ENCODE data around the gene KCNMA1.

Gene KCNMA1

DNA sequence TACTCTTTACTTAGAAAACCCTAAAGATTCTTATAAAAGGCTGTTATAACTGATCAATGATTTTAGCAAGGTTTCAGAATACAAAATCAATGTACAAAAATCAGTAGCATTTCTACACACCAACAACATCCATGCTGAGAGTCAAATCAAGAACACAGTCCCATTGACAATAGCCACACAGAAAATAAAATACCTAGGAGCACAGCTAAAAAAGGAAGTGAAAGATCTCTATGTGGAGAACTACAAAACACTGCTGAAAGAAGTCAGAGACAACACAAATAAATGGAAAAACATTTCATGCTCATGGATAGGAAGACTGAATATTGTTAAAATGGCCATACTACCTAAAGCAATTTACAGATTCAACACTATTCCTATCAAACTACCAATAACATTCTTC lies 427.0 kb downstream of the KCNMA1 start:
- H3K27ac ChIP-seq (ENCODE audit: low read depth in 2 of 2, low read length in 2 of 2), result no peak overlapping the region
- no peaks in the 10 kb centered on the region for H3K36me3 ChIP-seq (ENCODE audit: control insufficient read depth in 2 of 2, insufficient read depth in 2 of 2, low read length in 2 of 2)
- no peaks in the 10 kb centered on the region for H3K9me3 ChIP-seq (ENCODE audit: control insufficient read depth in 2 of 2, low read length in 2 of 2)
- H3K4me1 ChIP-seq (ENCODE audit: control insufficient read depth in 2 of 2, insufficient read depth in 2 of 2, low read length in 2 of 2), result no peaks in the 10 kb centered on the region
- no peak overlapping the region for H3K9ac ChIP-seq (ENCODE audit: low read depth in 1 of 2, low read length in 2 of 2)
- H3K4me3 ChIP-seq (ENCODE audit: low read length in 2 of 2), result no peak overlapping the region
- no peaks in the 10 kb centered on the region for H3K27me3 ChIP-seq (ENCODE audit: control insufficient read depth in 2 of 2, insufficient read depth in 2 of 2, low read length in 2 of 2)

DNA sequence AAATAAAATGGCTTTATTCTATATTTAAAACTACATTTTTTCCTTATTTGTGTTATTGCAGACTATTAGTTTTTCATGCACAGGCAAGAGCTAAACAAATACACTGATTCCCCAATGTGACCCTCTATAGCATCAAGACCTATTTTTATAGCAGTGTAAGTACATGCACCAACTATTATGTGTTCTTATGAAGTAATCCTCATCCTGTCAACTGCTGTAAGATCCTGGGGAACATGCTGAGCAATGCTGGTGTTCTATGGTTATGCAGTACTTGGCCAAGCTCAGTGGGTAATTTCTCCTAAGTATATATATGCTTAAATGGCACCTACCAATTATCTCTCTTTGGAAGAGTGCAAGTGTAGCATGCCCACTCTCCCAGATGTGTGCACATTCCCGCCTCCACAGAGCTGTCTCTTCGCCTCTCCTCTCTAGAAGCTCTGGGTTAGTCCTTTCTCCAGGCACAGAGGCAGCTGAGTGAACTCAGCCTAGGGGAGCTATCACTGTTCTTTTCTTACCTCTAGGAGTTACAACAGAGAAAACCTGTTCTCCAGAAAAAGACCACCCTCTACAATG lies 428.8 kb downstream of the KCNMA1 start:
- Histone ChIP-seq H3K36me3 (ENCODE audit: control insufficient read depth in 2 of 2, insufficient read depth in 2 of 2, low read length in 2 of 2) (no peaks in the 10 kb centered on the region), H3K4me1 (ENCODE audit: control insufficient read depth in 2 of 2, insufficient read depth in 2 of 2, low read length in 2 of 2) (no peaks in the 10 kb centered on the region), H3K4me3 (ENCODE audit: low read length in 2 of 2) (no peak overlapping the region), H3K27me3 (ENCODE audit: control insufficient read depth in 2 of 2, insufficient read depth in 2 of 2, low read length in 2 of 2) (no peaks in the 10 kb centered on the region), H3K9me3 (ENCODE audit: control insufficient read depth in 2 of 2, low read length in 2 of 2) (peaks cover 0 to 2% of the 10 kb centered on the region in 2 donors), H3K27ac (ENCODE audit: low read depth in 2 of 2, low read length in 2 of 2) (no peak overlapping the region), H3K9ac (ENCODE audit: low read depth in 1 of 2, low read length in 2 of 2) (no peak overlapping the region)

DNA sequence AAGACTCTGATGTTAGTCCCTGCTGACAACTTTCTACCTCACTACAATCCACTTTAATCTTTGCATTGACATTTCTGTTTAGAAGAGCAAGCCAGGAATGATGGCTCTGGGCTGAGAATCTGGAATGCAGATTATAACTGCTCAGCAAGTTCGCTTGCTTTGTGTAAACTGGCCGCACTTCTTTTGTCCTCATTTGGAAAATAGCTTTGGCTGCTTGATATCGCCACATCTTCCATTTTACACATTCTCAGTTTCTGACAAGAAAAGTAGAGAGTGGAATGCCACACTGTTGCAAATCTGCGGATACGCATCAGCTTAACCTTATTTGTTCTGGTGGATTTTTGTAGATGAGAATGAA lies 429.8 kb downstream of the KCNMA1 start:
- H3K9me3 ChIP-seq (ENCODE audit: control insufficient read depth in 2 of 2, low read length in 2 of 2), result peaks cover 0 to 2% of the 10 kb centered on the region in 2 donors
- no peaks in the 10 kb centered on the region for H3K4me1 ChIP-seq (ENCODE audit: control insufficient read depth in 2 of 2, insufficient read depth in 2 of 2, low read length in 2 of 2)
- no peaks in the 10 kb centered on the region for H3K36me3 ChIP-seq (ENCODE audit: control insufficient read depth in 2 of 2, insufficient read depth in 2 of 2, low read length in 2 of 2)
- H3K27me3 ChIP-seq (ENCODE audit: control insufficient read depth in 2 of 2, insufficient read depth in 2 of 2, low read length in 2 of 2), result no peaks in the 10 kb centered on the region
- H3K9ac ChIP-seq (ENCODE audit: low read depth in 1 of 2, low read length in 2 of 2), result no peak overlapping the region
- H3K27ac ChIP-seq (ENCODE audit: low read depth in 2 of 2, low read length in 2 of 2), result no peak overlapping the region
- no peak overlapping the region for H3K4me3 ChIP-seq (ENCODE audit: low read length in 2 of 2)

DNA sequence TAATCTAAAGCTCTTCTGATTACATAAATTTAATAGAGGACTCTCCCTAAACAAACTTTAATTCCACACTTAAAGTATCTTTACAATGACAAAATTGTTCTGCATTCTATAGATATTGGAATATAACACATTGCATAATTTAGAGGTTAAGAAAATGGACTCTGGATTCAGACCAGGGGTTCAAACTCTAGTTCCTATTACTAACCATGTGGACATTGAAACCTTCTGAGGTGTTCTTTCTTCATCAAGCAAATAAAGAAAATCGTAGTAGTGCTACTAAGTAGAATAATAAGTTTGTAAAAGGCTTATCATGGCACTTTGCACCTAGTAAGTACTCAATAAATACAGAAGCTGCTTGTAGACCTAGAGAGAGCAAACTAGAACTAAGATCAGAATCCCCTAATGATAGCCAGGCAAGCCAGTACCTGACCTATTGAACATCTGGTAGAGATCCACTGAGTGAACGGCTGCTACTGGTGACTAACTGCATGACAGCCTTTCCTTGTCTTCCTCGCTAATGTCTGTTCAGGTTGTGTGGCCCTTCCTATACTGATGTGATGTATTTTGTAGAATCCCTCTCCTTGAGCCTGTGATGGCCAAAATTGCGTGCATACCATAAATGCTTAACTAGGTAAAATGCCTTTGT lies 430.3 kb downstream of the KCNMA1 start:
- Histone ChIP-seq H3K36me3 (ENCODE audit: control insufficient read depth in 2 of 2, insufficient read depth in 2 of 2, low read length in 2 of 2) (no peaks in the 10 kb centered on the region), H3K9ac (ENCODE audit: low read depth in 1 of 2, low read length in 2 of 2) (no peak overlapping the region), H3K9me3 (ENCODE audit: control insufficient read depth in 2 of 2, low read length in 2 of 2) (peaks cover 0 to 2% of the 10 kb centered on the region in 2 donors), H3K4me1 (ENCODE audit: control insufficient read depth in 2 of 2, insufficient read depth in 2 of 2, low read length in 2 of 2) (no peaks in the 10 kb centered on the region), H3K4me3 (ENCODE audit: low read length in 2 of 2) (no peak overlapping the region), H3K27me3 (ENCODE audit: control insufficient read depth in 2 of 2, insufficient read depth in 2 of 2, low read length in 2 of 2) (no peaks in the 10 kb centered on the region), H3K27ac (ENCODE audit: low read depth in 2 of 2, low read length in 2 of 2) (no peak overlapping the region)

DNA sequence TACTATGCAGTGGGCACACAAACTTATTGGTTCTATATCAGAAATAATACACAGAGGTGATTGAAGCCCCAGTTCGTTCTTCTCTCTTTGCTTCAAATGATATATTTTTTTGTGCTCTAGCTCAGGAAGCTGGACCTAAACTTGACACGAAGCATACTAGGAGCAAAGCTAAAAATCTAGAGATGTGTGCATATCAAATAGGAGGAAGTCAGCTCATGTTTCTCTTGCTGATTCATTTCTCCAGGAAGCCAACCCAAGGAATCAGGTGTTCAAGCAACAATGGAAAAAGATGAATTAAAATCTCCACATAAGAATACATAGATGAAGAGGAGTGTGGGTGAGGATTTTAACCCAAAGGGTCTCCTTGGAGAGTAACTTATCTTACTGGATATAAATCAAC lies 432.5 kb downstream of the KCNMA1 start:
- H3K27ac ChIP-seq (ENCODE audit: low read depth in 2 of 2, low read length in 2 of 2), result no peak overlapping the region
- no peak overlapping the region for H3K9ac ChIP-seq (ENCODE audit: low read depth in 1 of 2, low read length in 2 of 2)
- H3K4me3 ChIP-seq (ENCODE audit: low read length in 2 of 2), result no peak overlapping the region
- H3K9me3 ChIP-seq (ENCODE audit: control insufficient read depth in 2 of 2, low read length in 2 of 2), result peaks cover 0 to 2% of the 10 kb centered on the region in 2 donors
- no peaks in the 10 kb centered on the region for H3K36me3 ChIP-seq (ENCODE audit: control insufficient read depth in 2 of 2, insufficient read depth in 2 of 2, low read length in 2 of 2)
- no peaks in the 10 kb centered on the region for H3K4me1 ChIP-seq (ENCODE audit: control insufficient read depth in 2 of 2, insufficient read depth in 2 of 2, low read length in 2 of 2)
- H3K27me3 ChIP-seq (ENCODE audit: control insufficient read depth in 2 of 2, insufficient read depth in 2 of 2, low read length in 2 of 2), result no peaks in the 10 kb centered on the region

DNA sequence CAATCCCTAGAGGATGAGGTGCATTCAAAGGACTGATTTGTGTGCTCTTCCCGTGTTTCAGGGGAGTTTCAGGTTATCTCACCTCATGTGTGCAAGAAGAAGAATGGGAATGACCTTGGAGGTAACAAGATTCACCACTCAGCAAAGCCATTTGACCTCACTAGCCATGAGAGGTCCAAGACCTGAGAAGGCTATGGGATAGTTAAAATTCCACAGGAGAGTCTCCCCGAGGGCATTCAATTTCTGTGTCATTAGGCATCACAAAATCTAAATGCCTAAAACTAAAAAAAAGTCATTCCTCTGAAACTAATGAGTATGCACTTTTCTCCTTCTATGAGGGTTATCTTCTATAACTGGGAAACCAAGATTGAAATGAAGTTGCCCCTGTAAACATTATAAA lies 433.4 kb downstream of the KCNMA1 start:
- Histone ChIP-seq H3K27me3 (ENCODE audit: control insufficient read depth in 2 of 2, insufficient read depth in 2 of 2, low read length in 2 of 2) (no peaks in the 10 kb centered on the region), H3K36me3 (ENCODE audit: control insufficient read depth in 2 of 2, insufficient read depth in 2 of 2, low read length in 2 of 2) (no peaks in the 10 kb centered on the region), H3K9me3 (ENCODE audit: control insufficient read depth in 2 of 2, low read length in 2 of 2) (peaks cover 0 to 2% of the 10 kb centered on the region in 2 donors), H3K4me3 (ENCODE audit: low read length in 2 of 2) (no peak overlapping the region), H3K27ac (ENCODE audit: low read depth in 2 of 2, low read length in 2 of 2) (no peak overlapping the region), H3K4me1 (ENCODE audit: control insufficient read depth in 2 of 2, insufficient read depth in 2 of 2, low read length in 2 of 2) (no peaks in the 10 kb centered on the region), H3K9ac (ENCODE audit: low read depth in 1 of 2, low read length in 2 of 2) (no peak overlapping the region)

DNA sequence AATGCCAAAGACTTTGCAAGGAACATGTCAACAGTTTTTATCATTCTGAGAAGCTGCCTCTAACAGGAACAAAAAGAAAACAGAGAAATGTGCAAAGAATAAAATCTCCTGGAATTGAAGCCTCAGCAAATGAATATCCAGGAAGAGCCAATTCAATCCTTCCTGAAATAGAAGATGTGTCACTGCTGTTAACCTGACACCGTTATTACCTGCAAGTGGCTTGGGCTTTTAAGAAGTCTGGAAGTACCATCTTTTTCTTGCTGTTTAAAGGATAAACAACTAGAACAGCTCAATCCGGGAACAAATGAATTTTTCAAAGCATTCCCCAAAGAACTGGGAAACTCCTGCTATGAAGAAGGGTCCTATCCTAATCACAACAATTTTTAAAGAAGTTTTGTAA lies 434.8 kb downstream of the KCNMA1 start:
- Histone ChIP-seq H3K27ac (ENCODE audit: low read depth in 2 of 2, low read length in 2 of 2) (no peak overlapping the region), H3K27me3 (ENCODE audit: control insufficient read depth in 2 of 2, insufficient read depth in 2 of 2, low read length in 2 of 2) (no peaks in the 10 kb centered on the region), H3K4me1 (ENCODE audit: control insufficient read depth in 2 of 2, insufficient read depth in 2 of 2, low read length in 2 of 2) (no peaks in the 10 kb centered on the region), H3K4me3 (ENCODE audit: low read length in 2 of 2) (no peak overlapping the region), H3K9me3 (ENCODE audit: control insufficient read depth in 2 of 2, low read length in 2 of 2) (peaks cover 0 to 2% of the 10 kb centered on the region in 2 donors), H3K9ac (ENCODE audit: low read depth in 1 of 2, low read length in 2 of 2) (no peak overlapping the region), H3K36me3 (ENCODE audit: control insufficient read depth in 2 of 2, insufficient read depth in 2 of 2, low read length in 2 of 2) (no peaks in the 10 kb centered on the region)

DNA sequence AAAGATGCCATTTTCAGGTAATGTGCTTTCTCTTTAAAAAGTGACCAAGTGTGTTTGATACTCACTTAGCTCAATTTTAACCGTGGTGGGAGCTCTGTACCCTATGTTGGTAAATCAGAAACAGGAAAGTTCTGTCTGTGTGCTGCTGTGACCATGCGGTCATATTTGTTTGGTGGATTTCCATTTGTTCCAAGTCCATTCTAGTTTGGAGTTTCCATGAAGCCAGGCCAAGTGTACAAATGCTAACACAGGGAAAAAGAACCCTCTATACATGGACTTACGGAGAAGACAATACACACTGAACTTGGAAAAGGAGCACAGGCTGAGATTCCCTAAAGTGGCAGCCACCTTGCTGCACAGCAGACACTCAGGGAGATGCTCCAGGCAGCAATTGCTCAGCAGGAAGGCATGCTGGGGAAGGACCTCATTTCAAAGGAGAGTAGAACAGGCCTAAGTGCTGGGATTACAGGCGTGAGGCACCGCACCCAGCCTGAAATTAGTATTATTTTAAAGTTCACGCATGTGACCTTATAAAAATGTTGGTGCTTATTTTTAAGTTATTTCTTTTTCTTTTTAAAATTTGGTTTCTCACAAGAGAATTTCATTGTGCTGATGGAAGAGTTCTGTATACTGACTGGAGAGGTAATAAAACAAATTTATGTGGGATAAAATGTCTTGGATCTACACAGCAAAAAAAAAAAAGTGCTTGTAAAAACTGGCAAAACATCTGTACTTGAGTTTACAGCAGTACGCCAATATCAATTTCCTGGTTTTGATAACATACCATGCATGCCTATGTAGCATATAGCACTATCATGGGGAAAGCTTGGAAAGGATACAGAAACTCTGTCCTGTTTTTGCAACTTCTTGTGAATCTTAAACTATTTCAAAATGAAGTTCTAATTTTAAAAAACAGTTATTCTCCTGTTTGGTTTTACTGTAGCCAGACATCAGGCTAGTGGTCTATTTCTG lies 436.2 kb downstream of the KCNMA1 start:
- no peak overlapping the region for H3K4me3 ChIP-seq (ENCODE audit: low read length in 2 of 2)
- H3K27ac ChIP-seq (ENCODE audit: low read depth in 2 of 2, low read length in 2 of 2), result peak overlapping the region in 1 of 2 donors; percentile 43
- H3K27me3 ChIP-seq (ENCODE audit: control insufficient read depth in 2 of 2, insufficient read depth in 2 of 2, low read length in 2 of 2), result no peaks in the 10 kb centered on the region
- H3K4me1 ChIP-seq (ENCODE audit: control insufficient read depth in 2 of 2, insufficient read depth in 2 of 2, low read length in 2 of 2), result no peaks in the 10 kb centered on the region
- no peaks in the 10 kb centered on the region for H3K36me3 ChIP-seq (ENCODE audit: control insufficient read depth in 2 of 2, insufficient read depth in 2 of 2, low read length in 2 of 2)
- no peak overlapping the region for H3K9ac ChIP-seq (ENCODE audit: low read depth in 1 of 2, low read length in 2 of 2)
- H3K9me3 ChIP-seq (ENCODE audit: control insufficient read depth in 2 of 2, low read length in 2 of 2), result peaks cover 0 to 2% of the 10 kb centered on the region in 2 donors

DNA sequence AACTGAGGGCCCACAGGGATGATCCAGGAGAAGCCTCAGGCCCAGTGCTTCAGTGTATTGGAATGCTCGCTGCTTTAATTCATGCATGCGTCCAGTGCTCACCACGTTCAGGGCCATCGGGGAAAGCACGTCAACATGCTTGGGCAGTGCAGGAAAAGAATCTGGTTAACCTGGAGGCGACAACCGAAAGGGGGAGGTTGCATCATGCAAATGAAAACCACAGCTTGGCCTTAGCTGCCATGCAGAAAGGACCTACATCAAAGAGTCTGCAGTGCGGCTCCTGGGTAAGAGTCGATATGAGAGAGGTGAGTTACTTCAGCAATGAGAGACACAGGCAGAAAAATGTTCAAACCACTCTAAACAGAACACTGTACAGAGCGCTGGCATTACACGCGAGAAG lies 440.1 kb downstream of the KCNMA1 start:
- no peaks in the 10 kb centered on the region for H3K4me1 ChIP-seq (ENCODE audit: control insufficient read depth in 2 of 2, insufficient read depth in 2 of 2, low read length in 2 of 2)

DNA sequence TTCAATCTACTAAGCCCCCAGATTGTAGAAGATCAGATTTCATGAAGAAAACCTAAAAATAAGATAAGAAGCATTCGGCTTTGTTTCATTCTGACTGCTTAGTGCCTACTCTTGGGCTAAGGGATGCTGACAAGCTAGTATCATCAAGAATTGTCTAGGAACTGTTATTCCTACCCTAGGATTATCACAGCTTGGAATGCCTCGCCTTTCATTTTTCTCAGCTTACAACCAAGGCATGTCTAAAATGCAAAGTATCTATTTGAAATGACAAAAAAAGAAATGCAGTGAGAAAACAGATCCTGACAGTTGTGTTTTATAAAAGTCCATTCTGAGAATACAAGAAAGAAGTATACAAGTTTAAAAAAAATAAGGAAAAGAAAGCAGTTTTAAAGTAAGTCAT lies 441.0 kb downstream of the KCNMA1 start:
- no peak overlapping the region for H3K27ac ChIP-seq (ENCODE audit: low read depth in 2 of 2, low read length in 2 of 2)

More for the DNA sequence above, 440.1 kb downstream of the KCNMA1 start:
- Histone ChIP-seq H3K27me3 (ENCODE audit: control insufficient read depth in 2 of 2, insufficient read depth in 2 of 2, low read length in 2 of 2) (no peaks in the 10 kb centered on the region), H3K9me3 (ENCODE audit: control insufficient read depth in 2 of 2, low read length in 2 of 2) (no peaks in the 10 kb centered on the region), H3K9ac (ENCODE audit: low read depth in 1 of 2, low read length in 2 of 2) (no peak overlapping the region), H3K36me3 (ENCODE audit: control insufficient read depth in 2 of 2, insufficient read depth in 2 of 2, low read length in 2 of 2) (no peaks in the 10 kb centered on the region), H3K27ac (ENCODE audit: low read depth in 2 of 2, low read length in 2 of 2) (no peak overlapping the region), H3K4me3 (ENCODE audit: low read length in 2 of 2) (no peak overlapping the region)

More for the DNA sequence above, 441.0 kb downstream of the KCNMA1 start:
- Histone ChIP-seq H3K36me3 (ENCODE audit: control insufficient read depth in 2 of 2, insufficient read depth in 2 of 2, low read length in 2 of 2) (no peaks in the 10 kb centered on the region), H3K27me3 (ENCODE audit: control insufficient read depth in 2 of 2, insufficient read depth in 2 of 2, low read length in 2 of 2) (no peaks in the 10 kb centered on the region), H3K4me3 (ENCODE audit: low read length in 2 of 2) (no peak overlapping the region), H3K9ac (ENCODE audit: low read depth in 1 of 2, low read length in 2 of 2) (no peak overlapping the region), H3K9me3 (ENCODE audit: control insufficient read depth in 2 of 2, low read length in 2 of 2) (no peaks in the 10 kb centered on the region), H3K4me1 (ENCODE audit: control insufficient read depth in 2 of 2, insufficient read depth in 2 of 2, low read length in 2 of 2) (no peaks in the 10 kb centered on the region)
